ENCODE measurements around the gene IVL. TPM values are rescaled to one million over a fixed set of nuclear protein-coding genes. Genes with fewer than 3 reads are reported as not detected.

Gene IVL
- total and polyA plus RNA-seq, 8 donors = 0.12 TPM; not detected in 7

DNA sequence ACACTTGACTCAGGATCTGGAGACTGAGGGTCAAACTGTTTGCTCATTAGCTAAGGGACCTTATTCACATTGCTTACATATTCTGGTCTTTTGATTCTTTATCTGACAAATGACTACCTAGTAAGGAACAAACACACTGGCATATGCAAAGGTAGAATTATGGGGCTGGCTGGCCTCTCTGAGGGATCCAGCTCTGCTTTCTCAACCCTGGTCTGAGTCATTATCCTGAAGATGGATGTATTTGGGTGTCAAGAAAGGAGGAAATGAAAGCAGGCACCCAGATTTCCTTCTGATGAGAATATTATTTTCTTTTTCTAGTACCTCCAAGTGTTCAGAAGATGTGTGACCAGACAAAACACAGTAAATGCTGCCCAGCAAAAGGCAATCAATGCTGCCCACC lies 24.3 kb upstream of the IVL start:
- DNase-seq (no peak), ATAC-seq (no peak)
- Histone ChIP-seq H3K27ac (no peak overlapping the region), H3K4me3 (no peak overlapping the region), H3K4me1 (no peaks in the 10 kb centered on the region), H3K9me3 (no peaks in the 10 kb centered on the region), H3K27me3 (no peaks in the 10 kb centered on the region), H3K36me3 (no peaks in the 10 kb centered on the region)
- intact Hi-C loops (cut with DNase I) = no loop called here
- TF ChIP-seq, protein P1, sequence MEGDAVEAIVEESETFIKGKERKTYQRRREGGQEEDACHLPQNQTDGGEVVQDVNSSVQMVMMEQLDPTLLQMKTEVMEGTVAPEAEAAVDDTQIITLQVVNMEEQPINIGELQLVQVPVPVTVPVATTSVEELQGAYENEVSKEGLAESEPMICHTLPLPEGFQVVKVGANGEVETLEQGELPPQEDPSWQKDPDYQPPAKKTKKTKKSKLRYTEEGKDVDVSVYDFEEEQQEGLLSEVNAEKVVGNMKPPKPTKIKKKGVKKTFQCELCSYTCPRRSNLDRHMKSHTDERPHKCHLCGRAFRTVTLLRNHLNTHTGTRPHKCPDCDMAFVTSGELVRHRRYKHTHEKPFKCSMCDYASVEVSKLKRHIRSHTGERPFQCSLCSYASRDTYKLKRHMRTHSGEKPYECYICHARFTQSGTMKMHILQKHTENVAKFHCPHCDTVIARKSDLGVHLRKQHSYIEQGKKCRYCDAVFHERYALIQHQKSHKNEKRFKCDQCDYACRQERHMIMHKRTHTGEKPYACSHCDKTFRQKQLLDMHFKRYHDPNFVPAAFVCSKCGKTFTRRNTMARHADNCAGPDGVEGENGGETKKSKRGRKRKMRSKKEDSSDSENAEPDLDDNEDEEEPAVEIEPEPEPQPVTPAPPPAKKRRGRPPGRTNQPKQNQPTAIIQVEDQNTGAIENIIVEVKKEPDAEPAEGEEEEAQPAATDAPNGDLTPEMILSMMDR (IDR thresholded peaks at IDR 0.05) = no peak

DNA sequence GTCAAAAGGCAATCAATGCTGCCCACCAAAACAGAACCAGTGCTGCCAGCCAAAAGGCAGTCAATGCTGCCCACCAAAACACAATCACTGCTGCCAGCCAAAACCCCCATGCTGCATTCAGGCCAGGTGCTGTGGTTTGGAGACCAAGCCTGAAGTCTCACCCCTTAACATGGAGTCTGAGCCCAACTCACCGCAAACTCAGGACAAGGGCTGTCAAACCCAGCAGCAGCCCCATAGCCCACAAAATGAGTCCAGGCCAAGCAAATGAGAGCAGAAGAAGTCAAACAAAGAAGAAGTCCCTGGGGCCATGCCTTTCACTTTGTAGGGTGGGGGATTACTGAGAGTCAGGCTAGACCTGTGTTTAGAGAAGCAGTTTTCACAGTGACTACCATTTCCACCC lies 23.8 kb upstream of the IVL start:
- intact Hi-C loops (cut with DNase I) = no loop called here
- no peaks in the 10 kb centered on the region for H3K4me1 ChIP-seq
- no peak for DNase-seq
- H3K9me3 ChIP-seq = no peaks in the 10 kb centered on the region
- TF ChIP-seq, protein P1 (IDR thresholded peaks at IDR 0.05) = no peak
- no peaks in the 10 kb centered on the region for H3K36me3 ChIP-seq
- no peak overlapping the region for H3K27ac ChIP-seq
- no peaks in the 10 kb centered on the region for H3K27me3 ChIP-seq
- no peak for ATAC-seq
- H3K4me3 ChIP-seq = no peak overlapping the region

DNA sequence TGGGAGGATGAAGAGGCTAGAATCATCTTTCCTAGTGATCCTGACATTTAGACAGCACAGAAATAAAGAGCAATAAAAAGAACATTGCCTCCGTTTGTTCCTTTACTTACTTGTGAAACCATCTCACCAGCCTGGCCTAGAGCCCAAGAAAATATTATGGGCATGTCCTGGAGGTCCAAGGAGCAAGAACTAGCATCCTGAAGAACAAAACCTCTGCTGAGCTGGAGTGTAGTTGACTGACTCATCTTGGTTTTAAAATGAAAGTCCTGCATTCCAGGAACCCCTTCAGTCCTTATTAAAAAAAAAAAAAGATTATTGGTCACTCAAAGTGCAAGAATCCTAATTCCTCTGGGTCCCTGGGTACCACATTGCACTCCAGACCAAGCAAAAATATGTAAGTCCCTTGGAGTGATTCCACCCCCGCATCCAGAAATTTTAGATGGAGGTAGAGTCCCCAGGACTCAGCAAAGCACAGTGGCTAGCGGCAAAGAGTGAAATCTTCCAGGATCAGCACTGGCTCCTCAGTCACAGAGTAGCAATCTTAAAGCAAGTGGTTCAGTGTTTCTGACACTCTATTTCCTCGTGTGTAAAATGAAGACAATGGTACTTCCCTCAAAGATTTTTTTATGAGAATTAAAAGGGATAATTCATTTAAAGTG lies 23.3 kb upstream of the IVL start:
- no peak overlapping the region for H3K27ac ChIP-seq
- H3K4me3 ChIP-seq = no peak overlapping the region
- no peaks in the 10 kb centered on the region for H3K4me1 ChIP-seq
- intact Hi-C loops (cut with DNase I) = no loop called here
- DNase-seq (no peak), ATAC-seq (no peak)
- no peaks in the 10 kb centered on the region for H3K36me3 ChIP-seq
- H3K9me3 ChIP-seq = no peaks in the 10 kb centered on the region
- H3K27me3 ChIP-seq = no peaks in the 10 kb centered on the region
- TF ChIP-seq, protein P1 (IDR thresholded peaks at IDR 0.05) = no peak

DNA sequence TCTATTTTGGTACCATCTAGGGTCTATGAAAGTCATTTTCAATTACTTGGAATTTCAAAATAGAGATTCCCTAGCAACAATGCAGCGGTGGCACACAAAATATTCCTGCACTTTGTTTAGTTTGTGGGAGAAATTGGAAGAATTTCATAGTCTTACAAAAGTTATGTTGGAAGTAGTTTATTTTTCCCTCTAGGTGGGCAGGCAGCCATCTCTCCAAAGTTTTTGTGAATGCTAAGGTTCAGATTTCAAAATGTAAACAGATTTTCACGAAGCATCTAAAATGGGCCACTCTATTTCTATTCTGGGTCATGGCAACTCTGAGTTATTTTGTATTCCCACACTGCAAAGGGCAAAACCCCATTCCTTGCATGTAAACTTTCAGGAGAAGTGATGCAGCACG lies 22.3 kb upstream of the IVL start:
- no peaks in the 10 kb centered on the region for H3K4me1 ChIP-seq
- TF ChIP-seq, protein P1 (IDR thresholded peaks at IDR 0.05) = no peak
- H3K36me3 ChIP-seq = no peaks in the 10 kb centered on the region
- no peaks in the 10 kb centered on the region for H3K27me3 ChIP-seq
- no peak for ATAC-seq
- H3K27ac ChIP-seq = no peak overlapping the region
- no peak overlapping the region for H3K4me3 ChIP-seq
- H3K9me3 ChIP-seq = no peaks in the 10 kb centered on the region
- intact Hi-C loops (cut with DNase I) = no loop called here
- no peak for DNase-seq

DNA sequence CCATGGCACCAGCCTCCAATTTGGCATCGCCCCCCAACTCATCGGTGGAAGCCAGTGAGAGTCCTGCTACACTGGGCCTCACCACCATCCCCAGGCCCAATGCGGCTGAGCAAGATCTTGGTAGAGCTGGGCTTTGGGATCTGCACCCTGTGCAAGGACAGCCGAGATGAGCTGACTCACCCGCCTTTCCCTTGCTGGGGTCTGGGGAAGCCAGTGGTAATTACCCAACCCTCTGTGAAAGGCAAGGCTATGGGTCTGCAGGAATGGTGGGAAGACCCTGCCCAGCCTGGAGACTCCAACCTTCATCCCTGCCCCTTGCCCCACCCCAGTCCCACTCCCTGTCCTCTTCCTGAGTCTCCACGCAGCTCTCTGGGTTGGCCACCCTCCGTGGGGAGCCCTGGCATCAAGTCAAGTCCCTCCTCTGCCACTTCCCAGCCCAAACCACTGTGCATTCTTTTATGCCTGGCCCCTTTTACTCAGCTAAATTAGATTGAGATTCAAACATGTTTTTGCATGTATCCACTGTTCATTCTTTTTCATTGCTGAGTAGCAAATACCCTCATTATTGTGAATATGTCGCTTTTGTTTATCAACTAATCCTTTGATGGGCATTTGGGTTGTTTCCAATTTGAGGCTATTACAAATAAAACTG lies 21.5 kb upstream of the IVL start:
- H3K4me3 ChIP-seq = no peak overlapping the region
- no peak for ATAC-seq
- DNase-seq = no peak
- no peaks in the 10 kb centered on the region for H3K36me3 ChIP-seq
- no peak overlapping the region for H3K27ac ChIP-seq
- H3K9me3 ChIP-seq = no peaks in the 10 kb centered on the region
- intact Hi-C loops (cut with DNase I) = no loop called here
- no peaks in the 10 kb centered on the region for H3K4me1 ChIP-seq
- TF ChIP-seq, protein P1 (IDR thresholded peaks at IDR 0.05) = no peak
- H3K27me3 ChIP-seq = no peaks in the 10 kb centered on the region

Measured in left lung (tissue), 10 donors.